ENCODE data around the gene RANBP1. TPM values are rescaled to one million over a fixed set of nuclear protein-coding genes. Genes with fewer than 3 reads are reported as not detected.

RANBP1 gene
- total and polyA plus RNA-seq, 9 of the 15 experiments (the other 6 are each of a cell fraction or from before 2014, with no cell fraction given) = 162 to 2,891 (median 1,289) TPM

- TF ChIP-seq TRIM28 (IDR thresholded peaks at IDR 0.05) (peak; percentile 87), IRF9 (tag; IDR thresholded peaks at IDR 0.05) (0 out of 2 replicates have a peak, but pooled peaks have one; percentile 30), CHCHD3 (CRISPR knock-in tag; IDR thresholded peaks at IDR 0.05) (peak; percentile 67; the same call in 1 of the 2 replicates), PRPF4 (IDR thresholded peaks at IDR 0.05; ENCODE audit: insufficient read depth, low read depth, low read length, poor library complexity, severe bottlenecking) (no peak), ZFP36 (IDR thresholded peaks at IDR 0.05; ENCODE audit: low read depth, low read length, partially characterized antibody) (peak; percentile 32), NKRF (IDR thresholded peaks at IDR 0.05; ENCODE audit: borderline replicate concordance) (peak; percentile 96), SMAD3 (CRISPR knock-in tag; conservative IDR thresholded peaks at IDR 0.05) (peak; percentile 87; the same call in 1 of the 2 replicates), JUND (IDR thresholded peaks at IDR 0.05; ENCODE audit: borderline replicate concordance, low read depth, low read length) (peak; percentile 95), JUND (tag; IDR thresholded peaks at IDR 0.05; ENCODE audit: borderline replicate concordance, low read depth, low read length) (no peak), RFX5 (IDR thresholded peaks at IDR 0.05; ENCODE audit: low read depth, low read length) (peak; percentile 79), TAF7 (tag; IDR thresholded peaks at IDR 0.05) (peak; percentile 93; the same call in 1 of the 2 replicates), MAX (CRISPR knock-in tag; IDR thresholded peaks at IDR 0.05) (no peak), ZNF41 (CRISPR knock-in tag; conservative IDR thresholded peaks at IDR 0.05) (no peak), ASH1L (IDR thresholded peaks at IDR 0.05; ENCODE audit: borderline replicate concordance, low read depth, partially characterized antibody) (no peak), ZSCAN29 (IDR thresholded peaks at IDR 0.05) (peak; percentile 87; the same call in 1 of the 2 replicates), DMBX1 (CRISPR knock-in tag; IDR thresholded peaks at IDR 0.05; ENCODE audit: borderline replicate concordance) (peak; percentile 89), POU5F1 (IDR thresholded peaks at IDR 0.05; ENCODE audit: borderline replicate concordance, low read depth, low read length, partially characterized antibody) (peak; percentile 93), SMAD1 (IDR thresholded peaks at IDR 0.05; ENCODE audit: low read depth, low read length, partially characterized antibody) (peak; percentile 84)
- TF ChIP-seq, protein P1, sequence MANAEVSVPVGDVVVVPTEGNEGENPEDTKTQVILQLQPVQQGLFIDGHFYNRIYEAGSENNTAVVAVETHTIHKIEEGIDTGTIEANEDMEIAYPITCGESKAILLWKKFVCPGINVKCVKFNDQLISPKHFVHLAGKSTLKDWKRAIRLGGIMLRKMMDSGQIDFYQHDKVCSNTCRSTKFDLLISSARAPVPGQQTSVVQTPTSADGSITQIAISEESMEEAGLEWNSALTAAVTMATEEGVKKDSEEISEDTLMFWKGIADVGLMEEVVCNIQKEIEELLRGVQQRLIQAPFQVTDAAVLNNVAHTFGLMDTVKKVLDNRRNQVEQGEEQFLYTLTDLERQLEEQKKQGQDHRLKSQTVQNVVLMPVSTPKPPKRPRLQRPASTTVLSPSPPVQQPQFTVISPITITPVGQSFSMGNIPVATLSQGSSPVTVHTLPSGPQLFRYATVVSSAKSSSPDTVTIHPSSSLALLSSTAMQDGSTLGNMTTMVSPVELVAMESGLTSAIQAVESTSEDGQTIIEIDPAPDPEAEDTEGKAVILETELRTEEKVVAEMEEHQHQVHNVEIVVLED (CRISPR knock-in tag; IDR thresholded peaks at IDR 0.05) = peak; percentile 98
- TF ChIP-seq, protein P2, sequence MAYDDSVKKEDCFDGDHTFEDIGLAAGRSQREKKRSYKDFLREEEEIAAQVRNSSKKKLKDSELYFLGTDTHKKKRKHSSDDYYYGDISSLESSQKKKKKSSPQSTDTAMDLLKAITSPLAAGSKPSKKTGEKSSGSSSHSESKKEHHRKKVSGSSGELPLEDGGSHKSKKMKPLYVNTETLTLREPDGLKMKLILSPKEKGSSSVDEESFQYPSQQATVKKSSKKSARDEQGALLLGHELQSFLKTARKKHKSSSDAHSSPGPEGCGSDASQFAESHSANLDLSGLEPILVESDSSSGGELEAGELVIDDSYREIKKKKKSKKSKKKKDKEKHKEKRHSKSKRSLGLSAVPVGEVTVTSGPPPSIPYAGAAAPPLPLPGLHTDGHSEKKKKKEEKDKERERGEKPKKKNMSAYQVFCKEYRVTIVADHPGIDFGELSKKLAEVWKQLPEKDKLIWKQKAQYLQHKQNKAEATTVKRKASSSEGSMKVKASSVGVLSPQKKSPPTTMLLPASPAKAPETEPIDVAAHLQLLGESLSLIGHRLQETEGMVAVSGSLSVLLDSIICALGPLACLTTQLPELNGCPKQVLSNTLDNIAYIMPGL (CRISPR knock-in tag; IDR thresholded peaks at IDR 0.05) = peak; percentile 99
Measured at GRCh38 chr22:20116951-20117632, 1.2 kb downstream of the RANBP1 start, which contains the start of gene TRMT2A (continued).

Measured in K562 (cell line).